Lower lobe of right lung (tissue), 2 donors: ENCODE data around the gene LRTM1. TPM values are rescaled to one million over a fixed set of nuclear protein-coding genes. Genes with fewer than 3 reads are reported as not detected.

Experiments used
- ATAC-seq, 2 donors: fragments of 200-7000 bp; cut with Tn5 transposase; one replicate each; pipeline ENCODE4 v1.9.1; 2020 to 2022; ENCODE audit warnings: mild to moderate bottlenecking in 2 of 2, moderate library complexity in 2 of 2
- DNase-seq: peaks from one replicate; pipeline ENCODE4 v3.0.0-alpha.2; 2020
- H3K27ac ChIP-seq: fragments of 200-600 bp; one replicate; pipeline ENCODE4 v1.8.0; 2022
- H3K27me3 ChIP-seq: fragments of 200-600 bp; one replicate; pipeline ENCODE4 v1.8.0; 2022; ENCODE audit warnings: low read depth
- H3K36me3 ChIP-seq: fragments of 200-600 bp; one replicate; pipeline ENCODE4 v1.8.0; 2022; ENCODE audit warnings: mild to moderate bottlenecking
- H3K4me1 ChIP-seq: fragments of 200-600 bp; one replicate; pipeline ENCODE4 v1.8.0; 2022
- H3K4me3 ChIP-seq: fragments of 200-600 bp; one replicate; pipeline ENCODE4 v1.8.0; 2022; ENCODE audit warnings: mild to moderate bottlenecking
- H3K9me3 ChIP-seq: fragments of 200-600 bp; one replicate; pipeline ENCODE4 v1.8.0; 2022
- intact Hi-C: fragments of 100-400 bp; cut with DNase I; formaldehyde crosslinking; loops from one replicate; pipeline ENCODE4 v1.11.0; 2022
- total RNA-seq: library from RNA; stranded (reverse); fragmentation: NEBNext Ultra II Directional; extraction: Animal tissue kit (Norgen Biotek cat#: 25700); gene quantifications from one replicate; pipeline ENCODE4 v1.2.1, GENCODE V29; 2021
- TF ChIP-seq, protein P1 (sequence below): fragments of 200-600 bp; IDR thresholded peaks from one replicate; pipeline ENCODE4 v1.8.0; 2022; ENCODE audit warnings: antibody characterized with exemption, mild to moderate bottlenecking
- donor health status: DM: no; HTN: yes; CAD: no; lungs with severe emphysema.

LRTM1 gene
- total RNA-seq, 1 donor from 2014 or later = not detected

- TF ChIP-seq, protein P1, sequence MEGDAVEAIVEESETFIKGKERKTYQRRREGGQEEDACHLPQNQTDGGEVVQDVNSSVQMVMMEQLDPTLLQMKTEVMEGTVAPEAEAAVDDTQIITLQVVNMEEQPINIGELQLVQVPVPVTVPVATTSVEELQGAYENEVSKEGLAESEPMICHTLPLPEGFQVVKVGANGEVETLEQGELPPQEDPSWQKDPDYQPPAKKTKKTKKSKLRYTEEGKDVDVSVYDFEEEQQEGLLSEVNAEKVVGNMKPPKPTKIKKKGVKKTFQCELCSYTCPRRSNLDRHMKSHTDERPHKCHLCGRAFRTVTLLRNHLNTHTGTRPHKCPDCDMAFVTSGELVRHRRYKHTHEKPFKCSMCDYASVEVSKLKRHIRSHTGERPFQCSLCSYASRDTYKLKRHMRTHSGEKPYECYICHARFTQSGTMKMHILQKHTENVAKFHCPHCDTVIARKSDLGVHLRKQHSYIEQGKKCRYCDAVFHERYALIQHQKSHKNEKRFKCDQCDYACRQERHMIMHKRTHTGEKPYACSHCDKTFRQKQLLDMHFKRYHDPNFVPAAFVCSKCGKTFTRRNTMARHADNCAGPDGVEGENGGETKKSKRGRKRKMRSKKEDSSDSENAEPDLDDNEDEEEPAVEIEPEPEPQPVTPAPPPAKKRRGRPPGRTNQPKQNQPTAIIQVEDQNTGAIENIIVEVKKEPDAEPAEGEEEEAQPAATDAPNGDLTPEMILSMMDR = no peak
- no peak for DNase-seq
- intact Hi-C loops = no loop called here
- no peak overlapping the region for H3K27ac ChIP-seq
- ATAC-seq = no peak
- H3K9me3 ChIP-seq = no peaks in the 10 kb centered on the region
- no peaks in the 10 kb centered on the region for H3K4me1 ChIP-seq
- H3K27me3 ChIP-seq = no peaks in the 10 kb centered on the region
- H3K4me3 ChIP-seq = no peak overlapping the region
- no peaks in the 10 kb centered on the region for H3K36me3 ChIP-seq
Observed at GRCh38 chr3:54940971-54941370, 13.1 kb upstream of the LRTM1 start.

DNA sequence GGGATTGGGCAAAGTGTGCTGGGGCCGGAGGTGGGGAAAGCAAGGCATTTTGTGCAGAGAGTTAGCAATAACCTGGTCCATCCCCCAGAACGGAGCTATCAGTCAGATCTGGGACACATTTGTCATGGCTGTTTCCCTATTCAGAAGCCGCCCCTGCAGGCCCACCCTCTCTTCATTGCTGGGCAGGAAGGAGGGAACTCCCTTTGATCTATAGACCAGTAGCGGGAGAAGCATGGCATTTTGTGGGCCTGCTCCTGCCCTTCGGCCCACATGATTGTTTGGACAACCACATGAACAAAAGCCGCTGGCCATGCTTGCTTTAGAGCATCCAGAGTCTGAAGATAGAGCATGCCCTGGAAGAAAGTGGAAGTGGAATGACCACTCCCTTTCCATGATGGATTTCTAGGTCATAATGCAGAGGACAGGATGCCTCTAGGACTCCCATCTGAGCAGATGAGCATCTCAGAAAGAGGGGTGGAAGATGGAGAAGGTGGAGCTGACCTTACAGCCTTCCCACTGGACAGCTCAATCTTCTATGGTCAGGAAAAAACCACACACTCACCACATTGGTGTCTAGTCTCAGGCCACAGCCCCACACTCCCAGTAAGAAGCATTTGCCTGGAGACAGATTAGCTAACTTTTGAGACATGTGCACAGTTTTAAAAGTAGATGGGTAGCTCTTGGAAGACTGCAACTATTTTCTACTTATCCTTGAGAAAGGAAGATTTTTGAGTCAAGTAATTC, 11.9 kb upstream of the LRTM1 start:
- H3K9me3 ChIP-seq = no peaks in the 10 kb centered on the region
- H3K27ac ChIP-seq = no peak overlapping the region
- no peak overlapping the region for H3K4me3 ChIP-seq
- ATAC-seq = no peak
- TF ChIP-seq, protein P1 = no peak
- DNase-seq = no peak
- intact Hi-C loops = no loop called here
- H3K4me1 ChIP-seq = no peaks in the 10 kb centered on the region
- H3K36me3 ChIP-seq = no peaks in the 10 kb centered on the region
- no peaks in the 10 kb centered on the region for H3K27me3 ChIP-seq

DNA sequence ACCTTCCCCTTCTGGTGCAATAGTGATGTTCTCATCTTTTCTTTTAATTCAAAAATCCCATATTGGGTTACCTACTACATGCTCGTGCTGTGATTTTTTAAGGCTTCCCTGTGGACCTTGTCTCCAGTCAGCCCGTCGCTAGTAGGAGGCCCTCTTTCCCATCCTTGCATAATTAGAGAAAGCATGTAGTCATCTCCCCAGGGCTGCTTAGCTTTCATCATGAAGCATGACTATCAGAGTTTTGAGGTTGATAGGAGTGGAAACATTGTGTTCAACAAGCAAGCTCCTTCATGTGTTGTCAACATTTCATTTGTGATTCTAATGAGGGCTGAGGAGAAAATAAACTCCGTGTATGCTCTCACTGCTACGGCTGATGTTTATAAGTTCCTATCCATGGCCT, 8.7 kb upstream of the LRTM1 start:
- H3K27me3 ChIP-seq = no peaks in the 10 kb centered on the region
- H3K36me3 ChIP-seq = no peaks in the 10 kb centered on the region
- no peak overlapping the region for H3K4me3 ChIP-seq
- H3K27ac ChIP-seq = no peak overlapping the region
- no peaks in the 10 kb centered on the region for H3K4me1 ChIP-seq
- TF ChIP-seq, protein P1 = no peak
- ATAC-seq = no peak
- intact Hi-C loops = no loop called here
- no peak for DNase-seq
- no peaks in the 10 kb centered on the region for H3K9me3 ChIP-seq

- intact Hi-C loops = no loop called here
- no peaks in the 10 kb centered on the region for H3K36me3 ChIP-seq
- TF ChIP-seq, protein P1 = no peak
Observed at GRCh38 chr3:54935869-54936268, 8.0 kb upstream of the LRTM1 start.

GRCh38 chr3:54932606-54933005, 4.7 kb upstream of the LRTM1 start:
- DNase-seq = no peak
- H3K4me3 ChIP-seq = no peak overlapping the region
- no peak overlapping the region for H3K27ac ChIP-seq
- no peaks in the 10 kb centered on the region for H3K36me3 ChIP-seq
- no peaks in the 10 kb centered on the region for H3K4me1 ChIP-seq
- intact Hi-C loops = no loop called here
- TF ChIP-seq, protein P1 = no peak
- no peaks in the 10 kb centered on the region for H3K27me3 ChIP-seq
- ATAC-seq = no peak
- H3K9me3 ChIP-seq = no peaks in the 10 kb centered on the region

More at GRCh38 chr3:54935869-54936268, 8.0 kb upstream of the LRTM1 start:
- no peak overlapping the region for H3K4me3 ChIP-seq
- no peak overlapping the region for H3K27ac ChIP-seq
- ATAC-seq (no peak), DNase-seq (no peak)
- no peaks in the 10 kb centered on the region for H3K27me3 ChIP-seq
- H3K9me3 ChIP-seq = no peaks in the 10 kb centered on the region
- H3K4me1 ChIP-seq = no peaks in the 10 kb centered on the region
